Hepatic stellate cell (primary cell): ENCODE measurements around the gene WASHC3.
"Not testable (repeated sequence)": the region's sequence is repeated elsewhere in the genome, so short reads cannot be mapped to it uniquely, and the experiment has no call there.

Experiments used
- DNase-seq: peaks from one replicate; pipeline ENCODE4 v3.0.0; 2011; ENCODE audit warnings: low spot score

WASHC3 gene, protein sequence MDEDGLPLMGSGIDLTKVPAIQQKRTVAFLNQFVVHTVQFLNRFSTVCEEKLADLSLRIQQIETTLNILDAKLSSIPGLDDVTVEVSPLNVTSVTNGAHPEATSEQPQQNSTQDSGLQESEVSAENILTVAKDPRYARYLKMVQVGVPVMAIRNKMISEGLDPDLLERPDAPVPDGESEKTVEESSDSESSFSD

DNA sequence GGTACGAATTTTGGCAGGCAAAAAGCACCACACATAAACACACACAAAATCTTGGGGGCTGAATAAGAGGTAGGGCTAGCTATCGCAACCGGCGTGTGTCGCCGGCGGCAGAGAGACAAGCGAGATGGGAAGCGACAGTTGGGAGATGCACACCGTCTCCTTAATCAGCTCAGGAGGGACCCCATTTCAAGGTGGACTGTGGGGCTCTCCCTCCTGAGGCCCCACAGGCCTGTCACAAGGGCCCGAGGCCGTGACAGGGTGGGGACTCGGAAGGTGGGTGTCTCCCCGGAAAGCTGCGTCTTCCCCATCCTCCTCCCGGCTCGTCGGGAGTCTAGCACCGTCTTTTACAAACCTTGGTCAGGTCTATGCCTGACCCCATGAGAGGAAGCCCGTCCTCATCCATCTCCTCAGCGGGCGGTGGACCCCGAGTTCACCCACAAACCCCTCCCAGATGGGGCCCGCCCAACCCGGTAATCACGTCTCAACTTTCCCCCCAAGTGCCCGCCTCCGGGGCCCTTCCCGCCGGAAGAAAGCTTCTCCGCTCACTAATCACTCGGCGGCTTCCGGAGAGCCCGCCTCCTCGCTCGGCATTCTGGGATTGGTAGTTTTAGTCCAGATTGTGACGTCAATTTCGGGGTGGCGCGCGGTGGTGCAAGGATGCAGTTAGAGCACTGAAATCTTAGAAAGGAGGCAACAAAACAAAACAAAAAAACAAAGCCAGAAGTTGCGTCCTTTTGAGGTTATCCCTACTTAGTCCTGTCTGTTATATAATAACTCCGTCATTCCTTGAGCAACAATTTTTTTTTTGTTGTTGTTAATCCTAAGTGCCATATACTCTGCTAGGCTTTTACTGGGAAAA is at the start of gene WASHC3:
Gene WASHC3, minus strand, starts transcription at position 432 of the 859 bp plus-strand sequence. Its CDS starts 29 bp downstream, at position 403.
- DNase-seq = peak; percentile 83

DNA sequence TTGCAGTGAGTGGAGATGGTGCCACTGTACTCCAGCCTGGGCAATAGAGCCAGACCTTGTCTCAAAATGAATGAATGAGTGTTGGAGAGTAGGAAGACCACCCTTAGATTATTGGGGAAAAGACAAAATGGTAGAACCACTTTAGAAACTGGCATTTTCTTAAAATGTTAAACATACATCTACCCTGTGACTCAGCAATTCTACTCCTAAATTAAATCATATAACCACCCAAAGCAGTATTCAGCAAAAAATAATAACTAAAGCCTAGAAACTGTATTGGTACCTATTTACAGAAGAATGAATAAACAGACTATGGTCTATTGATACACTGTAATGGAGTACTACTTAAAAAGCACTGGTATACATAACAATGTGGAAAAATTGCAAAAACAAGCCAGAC is 49.0 kb upstream of the WASHC3 start:
- DNase-seq = no peak

DNA sequence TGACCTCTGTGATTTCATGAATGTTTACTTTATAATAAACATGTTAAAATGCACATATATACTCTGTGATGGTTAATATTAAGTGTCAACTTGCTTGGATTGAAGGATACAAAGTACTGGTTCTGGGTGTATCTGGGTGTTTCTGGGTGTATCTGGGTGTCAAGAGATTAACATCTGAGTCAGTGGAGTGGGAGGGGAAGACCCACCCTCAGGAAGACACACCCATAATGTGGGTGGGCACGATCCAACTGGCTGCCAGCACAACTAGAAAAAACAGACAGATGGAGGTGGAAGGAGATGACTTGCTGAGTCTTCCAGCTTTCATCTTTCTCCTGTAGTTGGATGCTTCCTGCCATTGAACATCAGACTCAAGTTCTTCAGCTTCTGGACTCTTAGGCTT is 46.2 kb upstream of the WASHC3 start:
- DNase-seq = no peak

DNA sequence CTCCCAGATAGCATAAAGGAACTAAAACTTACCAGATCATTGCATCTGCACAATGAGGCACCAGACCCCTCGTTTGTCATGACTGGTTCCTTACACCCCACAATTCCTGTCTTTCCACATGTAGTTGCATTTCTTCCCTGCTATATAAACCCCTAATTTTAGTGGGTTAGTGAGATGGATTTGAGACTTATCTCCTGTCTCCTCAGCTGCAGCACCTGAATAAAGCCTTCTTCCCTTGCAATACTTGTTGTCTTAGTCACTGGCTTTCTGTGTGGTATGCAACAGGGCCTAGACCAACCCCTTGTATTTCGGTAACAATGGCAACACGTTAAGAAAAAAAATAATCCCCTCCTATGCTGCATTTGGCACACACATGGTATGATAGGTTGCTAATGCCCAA is 45.1 kb upstream of the WASHC3 start:
- no peak for DNase-seq

DNA sequence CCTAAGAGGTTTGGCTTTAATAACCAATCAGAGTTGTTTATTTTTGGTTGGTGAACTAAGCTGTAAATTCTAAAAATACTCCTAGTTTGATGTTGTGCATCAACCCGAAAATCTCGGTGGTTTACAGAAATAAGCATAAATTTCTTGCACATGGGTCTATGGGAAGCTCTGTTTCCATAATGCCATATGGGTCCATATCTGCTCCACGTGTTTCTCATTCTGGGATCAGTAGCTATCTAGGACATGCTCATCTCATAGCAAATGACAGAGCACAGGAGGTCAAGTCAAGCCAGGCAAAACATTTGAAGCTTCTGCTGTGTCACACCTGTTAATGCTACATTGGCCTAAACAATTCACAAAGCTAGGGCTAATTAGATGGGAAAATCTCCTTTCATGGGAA is 35.1 kb upstream of the WASHC3 start:
- no peak for DNase-seq

DNA sequence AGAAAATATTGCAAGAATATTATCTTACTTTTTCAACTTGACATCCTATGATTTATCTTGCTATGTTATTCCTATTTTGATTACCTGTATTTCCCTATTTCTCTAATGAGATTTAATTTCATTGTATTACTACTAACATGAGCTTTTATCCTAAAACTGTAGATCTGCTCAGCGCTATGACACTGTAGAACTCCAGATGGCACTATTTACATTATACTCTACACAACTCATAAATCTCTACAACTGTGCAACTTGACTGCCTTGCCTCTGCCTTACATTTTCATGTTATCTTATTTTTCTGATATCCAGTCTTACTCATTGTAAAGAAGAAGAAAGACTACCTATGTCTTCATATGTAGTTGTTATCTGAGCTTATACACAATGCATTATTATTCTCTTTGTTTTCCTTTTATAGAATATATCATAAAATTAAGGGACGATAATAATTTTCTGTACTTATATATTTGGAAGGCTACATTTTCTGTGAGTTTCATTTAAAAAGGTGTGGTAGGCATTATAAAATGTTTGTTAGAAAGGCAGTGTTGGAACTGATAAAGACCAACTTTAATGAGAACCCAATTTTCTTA is 34.0 kb upstream of the WASHC3 start:
- DNase-seq = peak; percentile 4

DNA sequence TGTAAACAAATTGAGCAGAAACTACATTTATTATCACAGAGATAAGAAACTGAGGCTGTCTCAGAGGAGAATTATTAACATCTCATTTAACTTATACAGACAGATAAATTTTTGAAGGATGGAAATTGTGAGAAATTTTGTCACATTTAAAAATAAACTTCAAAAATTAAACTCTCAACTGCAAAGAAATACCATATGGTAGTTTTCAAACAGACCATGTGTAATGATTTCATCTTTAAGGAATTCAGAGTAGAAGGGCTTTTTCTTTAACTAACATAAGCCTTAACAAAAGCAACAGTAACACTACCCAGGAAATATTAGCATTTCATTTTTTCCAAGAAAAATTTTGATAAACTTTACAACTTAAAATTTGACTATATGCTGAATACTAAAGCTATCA is 31.5 kb upstream of the WASHC3 start:
- DNase-seq = peak; percentile 26

DNA sequence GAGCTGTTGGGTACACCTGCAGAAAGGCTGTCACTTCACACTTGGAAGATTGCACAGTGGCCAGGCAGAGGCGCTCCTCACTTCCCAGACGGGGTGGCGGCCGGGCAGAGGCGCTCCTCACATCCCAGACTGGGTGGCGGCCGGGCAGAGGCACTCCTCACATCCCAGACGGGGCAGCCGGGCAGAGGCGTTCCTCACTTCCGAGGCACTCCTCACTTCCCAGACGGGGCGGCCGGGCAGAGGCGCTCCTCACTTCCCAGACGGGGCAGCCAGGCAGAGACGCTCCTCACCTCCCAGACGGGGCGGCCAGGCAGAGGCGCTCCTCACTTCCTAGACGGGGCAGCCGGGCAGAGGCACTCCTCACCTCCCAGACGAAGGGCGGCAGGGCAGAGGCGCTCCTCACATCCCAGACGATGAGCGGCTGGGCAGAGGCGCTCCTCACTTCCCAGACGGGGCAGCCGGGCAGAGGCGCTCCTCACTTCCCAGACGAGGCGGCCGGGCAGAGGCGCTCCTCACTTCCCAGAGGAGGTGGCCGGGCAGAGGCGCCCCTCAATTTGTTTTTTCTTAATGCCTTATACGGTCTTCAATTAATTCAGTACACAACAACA is 27.5 kb upstream of the WASHC3 start:
- DNase-seq = not testable (repeated sequence)

DNA sequence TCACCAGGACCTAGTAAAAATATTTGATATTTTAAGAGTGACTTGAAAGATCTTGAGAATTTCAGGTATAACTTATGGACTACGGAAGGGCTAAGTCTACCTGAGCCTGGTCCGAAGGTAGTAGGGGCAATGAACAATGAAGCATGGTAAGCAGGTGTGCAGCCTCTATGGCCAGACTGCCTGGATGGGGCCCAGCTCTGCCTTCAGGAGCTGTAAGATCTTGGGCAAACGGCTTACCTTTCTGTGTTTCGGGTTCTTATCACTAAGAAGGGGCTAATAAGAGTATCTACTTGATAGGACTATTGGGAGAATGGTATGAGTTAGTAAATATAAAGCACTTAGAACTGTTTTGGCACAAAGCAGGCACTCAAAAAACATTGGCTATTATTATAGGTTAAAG is 19.1 kb upstream of the WASHC3 start:
- no peak for DNase-seq

DNA sequence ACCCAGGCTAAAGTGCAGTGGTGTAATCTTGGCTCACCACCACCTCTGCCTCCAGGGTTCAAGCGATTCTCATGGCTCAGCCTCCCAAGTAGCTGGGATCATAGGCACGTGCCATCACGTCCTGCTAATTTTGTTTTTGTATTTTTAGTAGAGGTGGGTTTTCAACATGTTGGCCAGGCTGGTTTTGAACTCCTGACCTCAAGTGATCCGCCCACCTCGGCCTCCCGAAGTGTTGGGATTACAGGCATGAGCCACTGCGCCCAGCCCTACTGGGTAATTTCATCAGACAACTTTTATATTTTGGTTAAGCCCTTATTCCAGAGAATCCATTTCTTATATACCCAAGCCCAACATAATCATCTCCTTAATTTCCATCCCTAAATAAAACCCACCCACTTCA is 10.3 kb upstream of the WASHC3 start:
- not testable (repeated sequence) for DNase-seq

DNA sequence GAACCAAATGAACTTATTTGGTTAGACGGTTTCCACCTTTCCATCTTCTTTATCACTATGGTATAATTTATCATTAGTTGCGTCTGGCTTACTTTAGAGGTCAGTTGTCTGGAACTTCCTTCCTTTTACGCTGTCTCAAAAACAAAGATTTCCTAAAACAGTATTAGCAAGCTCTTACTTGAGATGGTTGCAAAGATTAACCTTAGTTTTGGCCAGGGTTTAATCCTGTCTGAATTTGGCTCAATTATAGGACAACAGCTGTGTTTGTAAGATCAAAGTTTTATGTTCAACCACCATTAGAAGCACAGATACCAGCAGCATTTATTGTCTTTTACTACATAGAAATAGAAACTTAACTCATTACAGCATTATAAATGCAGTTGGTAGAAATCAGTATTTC is 7.9 kb upstream of the WASHC3 start:
- no peak for DNase-seq

DNA sequence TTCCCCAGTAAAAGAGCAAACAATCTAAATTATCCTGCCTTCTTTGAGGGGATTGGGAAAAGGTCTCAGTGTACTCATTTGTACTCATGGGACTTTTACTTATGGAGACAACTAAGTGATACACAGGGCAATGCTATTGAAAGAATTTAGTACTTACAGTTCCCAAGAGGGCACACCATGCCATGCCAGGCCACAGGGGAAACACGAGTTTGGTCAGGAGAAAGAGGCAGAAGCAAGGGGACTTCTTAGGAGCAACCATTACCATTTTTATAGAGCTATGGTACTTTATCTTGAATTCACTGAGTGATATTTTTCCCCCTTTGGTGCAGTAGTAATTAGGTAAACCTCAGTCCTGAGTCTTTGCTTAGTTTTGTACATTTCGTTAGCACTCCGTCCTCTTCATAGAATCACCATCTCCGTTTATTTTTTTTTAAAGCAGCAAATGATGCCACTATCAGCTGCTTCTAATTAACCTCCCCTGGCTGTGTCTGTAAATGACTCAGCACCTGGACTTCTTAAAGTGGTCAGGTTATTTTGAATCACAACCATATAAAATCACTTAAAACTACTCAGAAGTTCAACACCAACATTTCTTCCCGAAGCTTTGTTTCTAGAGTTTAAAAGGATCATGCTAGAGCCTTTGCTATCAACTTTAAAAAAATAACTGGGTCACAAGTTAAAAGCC is 5.9 kb upstream of the WASHC3 start:
- DNase-seq = no peak

DNA sequence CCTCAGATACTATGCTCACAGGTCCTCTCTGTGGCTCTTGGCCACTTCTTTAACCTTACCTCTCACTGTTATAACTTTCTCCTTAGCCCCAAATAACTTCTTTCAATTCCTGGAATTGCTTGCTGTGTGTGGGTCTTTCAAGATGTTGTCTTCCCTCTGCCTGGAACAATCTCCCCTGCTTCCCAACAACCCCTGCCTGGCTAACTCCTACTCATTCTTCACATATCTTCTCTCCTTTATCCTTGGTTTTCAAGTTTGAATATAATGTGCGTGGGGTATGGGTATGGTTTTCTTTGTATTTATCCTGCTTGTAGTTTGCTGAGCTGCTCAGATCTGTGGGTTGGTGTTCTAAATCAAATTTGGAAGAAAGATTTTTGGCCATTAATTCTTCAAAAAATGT is 2.7 kb upstream of the WASHC3 start:
- no peak for DNase-seq

DNA sequence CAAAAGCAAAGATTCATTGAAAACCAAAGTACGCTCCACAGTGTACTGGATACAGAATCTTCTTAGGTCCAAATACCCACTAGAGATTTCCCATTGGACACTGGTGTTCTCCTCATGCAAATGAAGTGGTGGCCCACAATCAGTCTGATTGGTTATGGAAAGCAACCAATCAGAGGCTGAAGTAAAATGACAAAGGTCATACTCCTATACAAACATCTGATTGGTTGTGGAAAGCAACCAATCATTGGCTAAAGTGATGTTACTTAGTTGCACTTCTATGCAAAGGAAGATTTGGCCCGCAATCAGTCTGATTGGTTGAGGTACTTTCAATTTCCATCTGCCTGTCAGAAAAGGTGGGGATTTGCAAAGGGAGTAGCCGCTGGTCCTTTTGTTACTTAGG is 1.3 kb upstream of the WASHC3 start:
- no peak for DNase-seq

DNA sequence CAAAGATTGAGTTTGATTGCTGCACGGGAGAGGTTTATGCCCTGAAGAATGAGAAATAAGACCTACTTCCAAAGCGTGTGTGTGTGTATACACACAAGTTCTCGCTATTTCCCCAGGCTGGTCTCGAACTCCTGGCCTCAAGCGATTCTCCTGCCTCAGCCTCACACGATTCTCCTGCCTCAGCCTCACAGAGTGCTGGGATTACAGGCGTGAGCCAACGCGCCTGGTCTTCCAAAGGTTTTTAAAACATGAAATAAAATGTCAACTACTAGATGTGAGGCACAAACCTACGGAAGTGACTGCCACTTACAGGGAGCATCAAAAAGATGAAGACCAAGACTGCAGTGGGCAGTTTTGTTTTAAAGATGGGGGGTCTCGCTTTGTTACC is 622 bp upstream of the WASHC3 start:
- no peak for DNase-seq

DNA sequence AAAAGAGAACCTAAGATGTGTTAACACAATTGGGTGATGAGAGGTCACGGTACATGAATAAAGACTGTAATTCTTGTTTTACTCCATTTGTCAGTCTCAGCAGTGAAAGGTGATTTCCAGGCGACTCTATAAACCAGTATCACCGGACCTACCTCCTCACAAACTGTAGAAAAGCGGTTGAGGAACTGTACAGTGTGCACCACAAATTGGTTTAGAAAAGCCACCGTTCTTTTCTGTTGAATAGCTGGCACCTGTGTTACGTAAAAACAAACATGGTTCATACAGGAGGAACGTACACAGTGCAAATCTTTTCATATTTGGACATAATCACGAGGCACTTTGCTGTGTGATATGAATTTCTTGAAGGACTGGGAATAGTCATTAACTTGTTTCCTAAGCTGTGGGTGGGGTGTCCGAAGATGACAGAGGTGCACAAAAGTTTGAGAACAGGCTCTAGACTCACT is 663 bp downstream of the WASHC3 start:
- no peak for DNase-seq

DNA sequence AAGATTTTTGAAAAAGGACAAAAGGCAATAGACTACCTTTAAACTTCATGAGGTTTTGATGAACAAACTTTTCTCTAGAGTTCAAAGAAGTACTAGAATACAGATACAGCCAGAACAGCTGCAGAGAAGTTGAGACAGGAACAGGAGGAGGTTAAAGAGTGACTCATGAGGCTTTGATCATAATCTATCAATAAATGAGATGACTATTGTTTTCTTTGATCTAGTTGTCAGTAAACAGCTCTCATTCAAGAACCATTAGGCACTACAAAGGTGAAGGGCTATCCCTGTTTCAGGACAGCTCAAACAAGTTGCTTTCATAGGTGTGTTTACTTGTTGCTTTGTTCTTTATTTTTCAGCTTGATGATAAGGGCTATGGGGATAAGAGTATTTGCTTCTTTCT is 2.4 kb downstream of the WASHC3 start:
- DNase-seq = no peak

DNA sequence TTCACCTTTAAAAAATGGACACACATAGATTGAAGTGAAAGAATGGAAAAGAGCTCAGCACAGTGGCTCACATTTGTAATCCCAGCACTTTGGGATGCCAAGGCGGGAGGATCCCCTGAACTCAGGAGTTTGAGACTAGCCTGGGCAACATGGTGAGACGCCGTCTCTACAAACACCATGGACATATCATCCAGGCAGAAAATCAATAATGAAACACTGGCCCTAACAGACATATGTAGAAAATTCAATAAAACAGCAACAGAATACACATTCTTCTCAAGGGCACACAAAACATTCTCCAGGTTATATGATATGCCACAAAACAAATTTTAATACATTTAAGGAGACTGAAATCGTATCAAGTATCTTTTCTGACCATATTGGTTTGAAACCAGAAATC is 7.4 kb downstream of the WASHC3 start:
- DNase-seq = no peak

DNA sequence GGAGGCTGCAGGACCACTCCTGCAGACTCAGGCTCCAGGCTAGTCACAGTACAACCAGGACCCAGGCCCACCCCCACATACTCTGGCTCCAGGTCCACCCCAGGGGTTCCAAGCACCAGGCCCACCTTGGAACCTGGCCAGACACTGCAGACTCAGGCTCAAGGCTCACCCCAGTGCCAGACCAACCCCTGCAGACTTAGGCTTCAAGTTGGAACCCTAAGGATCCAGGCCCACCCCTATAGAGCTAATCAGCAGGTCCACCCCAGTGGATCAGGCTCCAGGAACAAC is 8.8 kb downstream of the WASHC3 start:
- no peak for DNase-seq

DNA sequence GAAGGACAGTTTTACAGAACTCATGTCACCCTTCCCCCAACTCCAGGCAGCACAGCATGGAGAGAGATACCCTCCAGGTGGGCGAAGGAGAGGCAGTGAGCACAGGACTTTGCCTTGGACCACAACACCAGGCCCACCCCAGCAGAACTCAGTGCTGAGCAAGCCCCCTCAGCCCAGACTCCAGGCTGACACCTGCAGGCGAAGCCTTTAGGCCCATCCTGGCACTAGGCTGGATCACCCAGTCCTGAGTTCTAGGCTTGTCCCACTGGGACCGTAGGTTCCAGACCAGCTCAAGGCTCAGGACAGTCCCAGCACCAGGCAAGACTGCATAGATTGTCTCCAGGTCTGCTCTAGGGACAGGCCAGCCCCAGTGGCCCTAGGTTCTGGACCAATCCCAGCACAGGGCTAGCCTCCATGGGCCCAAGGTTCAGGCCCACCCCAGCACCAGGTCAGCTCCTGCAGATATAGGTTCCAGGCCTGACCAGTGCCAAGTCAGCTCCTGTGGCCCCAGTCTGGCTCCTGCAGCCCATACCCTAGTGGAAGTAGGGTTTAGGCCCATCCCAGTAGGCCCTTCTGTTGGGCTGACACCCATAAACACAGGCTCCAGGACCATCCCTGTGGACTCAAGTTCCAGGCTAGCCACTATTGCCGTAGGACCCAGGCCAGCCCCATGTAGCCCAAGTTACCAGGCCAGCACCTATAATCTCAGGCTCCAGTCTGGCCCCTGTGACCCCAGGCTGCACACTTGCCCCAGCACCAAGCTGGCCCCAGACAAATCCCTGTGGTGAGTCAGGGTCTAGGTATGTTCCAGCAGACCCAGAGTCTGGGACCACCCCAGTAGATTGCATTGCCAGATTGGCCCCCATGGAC is 9.4 kb downstream of the WASHC3 start:
- no peak for DNase-seq

DNA sequence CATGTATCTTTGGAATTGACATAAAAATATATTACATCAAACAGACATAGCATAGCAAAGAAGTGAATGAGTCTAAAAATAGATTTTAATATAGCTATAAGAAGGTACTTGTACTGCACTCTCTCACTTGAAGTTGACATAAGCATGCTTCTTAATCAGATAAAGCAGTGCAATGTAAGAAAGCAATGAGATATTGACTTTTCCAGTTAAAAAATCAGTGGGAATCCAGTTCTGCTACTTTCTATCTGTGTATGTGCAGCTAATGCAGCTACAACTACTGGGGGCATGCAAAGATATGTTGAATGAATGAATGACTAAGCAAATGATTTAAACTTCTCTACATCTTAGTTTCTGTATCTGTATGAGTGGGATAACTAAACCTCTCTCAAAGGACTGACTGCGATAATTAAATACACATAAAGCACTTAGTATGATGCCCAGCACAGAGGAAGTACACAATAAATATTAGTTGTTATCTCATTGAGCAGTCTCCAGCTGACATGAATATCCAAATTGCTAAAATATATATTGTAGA is 10.3 kb downstream of the WASHC3 start:
- no peak for DNase-seq
